Endometrial microvascular endothelial cells (primary cell): ENCODE data around the gene POU2F2. TPM values are rescaled to one million over a fixed set of nuclear protein-coding genes. Genes with fewer than 3 reads are reported as not detected.

Source experiments
- in situ Hi-C: cut with HindIII; loops from 2 replicates; pipeline ENCODE4 v1.10.0; 2017; ENCODE audit warnings: low sequenced_read_pairs, low pct_unique_long_range_greater_than_20kb; ENCODE audit errors: inconsistent ontology term
- total RNA-seq: library from RNA; depleted of rRNA; stranded (reverse); fragments of >200 nt; gene quantifications from one replicate; pipeline ENCODE4 v1.2.3, GENCODE V29; 2015; ENCODE audit errors: inconsistent ontology term

Gene POU2F2
- total RNA-seq = 0.84 TPM

- in situ Hi-C loops = no loop called here
These were observed at the start of gene POU2F2 for GRCh38 chr19:42132030-42132628. Gene POU2F2, minus strand, starts transcription at chr19:42132446. Its CDS starts 35 bp downstream, at chr19:42132411.

GRCh38 chr19:42178791-42179674, 46.8 kb upstream of the POU2F2 start:
- in situ Hi-C loops = no loop called here

GRCh38 chr19:42177686-42178019, 45.4 kb upstream of the POU2F2 start:
- in situ Hi-C loops = no loop called here

- in situ Hi-C loops = no loop called here
These were observed 44.9 kb upstream of the POU2F2 start for GRCh38 chr19:42176990-42177685.

- in situ Hi-C loops = no loop called here
These were observed 44.4 kb upstream of the POU2F2 start for GRCh38 chr19:42176649-42176989.

- in situ Hi-C loops = no loop called here
These were observed 43.9 kb upstream of the POU2F2 start for GRCh38 chr19:42175952-42176648.

- in situ Hi-C loops = no loop called here
These were observed 42.9 kb upstream of the POU2F2 start for GRCh38 chr19:42174958-42175734.

GRCh38 chr19:42174188-42174587, 41.9 kb upstream of the POU2F2 start:
- in situ Hi-C loops = no loop called here

GRCh38 chr19:42173695-42174094, 41.4 kb upstream of the POU2F2 start:
- in situ Hi-C loops = no loop called here

- in situ Hi-C loops = no loop called here
These were observed 40.0 kb upstream of the POU2F2 start for GRCh38 chr19:42172261-42172660.

GRCh38 chr19:42170715-42171114, 38.5 kb upstream of the POU2F2 start:
- in situ Hi-C loops = no loop called here

GRCh38 chr19:42169486-42170413, 37.5 kb upstream of the POU2F2 start:
- in situ Hi-C loops = no loop called here

GRCh38 chr19:42168206-42168605, 36.0 kb upstream of the POU2F2 start:
- in situ Hi-C loops = no loop called here

- in situ Hi-C loops = no loop called here
These were observed 34.1 kb upstream of the POU2F2 start for GRCh38 chr19:42166316-42166715.

- in situ Hi-C loops = no loop called here
These were observed 32.9 kb upstream of the POU2F2 start for GRCh38 chr19:42165146-42165545.

- in situ Hi-C loops = no loop called here
These were observed 29.5 kb upstream of the POU2F2 start for GRCh38 chr19:42161616-42162263.

- in situ Hi-C loops = no loop called here
These were observed 27.7 kb upstream of the POU2F2 start for GRCh38 chr19:42159942-42160341.
